Amniotic stem cell (primary cell): Measurements from ENCODE around the gene IL7R.
"Not testable (repeated sequence)": the region's sequence is repeated elsewhere in the genome, so short reads cannot be mapped to it uniquely, and the experiment has no call there.

Source experiments
- DNase-seq: peaks from one replicate; lab custom pipeline; 2025; lab: John Stamatoyannopoulos, UW

IL7R gene

GRCh38 chr5:35838370-35839042 is 18.2 kb upstream of the IL7R start:
- DNase-seq, result no peak

GRCh38 chr5:35842856-35843255 is 13.8 kb upstream of the IL7R start:
- DNase-seq, result no peak

GRCh38 chr5:35845508-35845907 is 11.2 kb upstream of the IL7R start:
- DNase-seq, result not testable (repeated sequence)

- DNase-seq, result no peak
Observed at GRCh38 chr5:35847491-35847890, 9.2 kb upstream of the IL7R start.

GRCh38 chr5:35847961-35848360 is 8.7 kb upstream of the IL7R start:
- no peak for DNase-seq

- no peak for DNase-seq
Observed at GRCh38 chr5:35849860-35850259, 6.8 kb upstream of the IL7R start.

- DNase-seq, result no peak
Observed at GRCh38 chr5:35850967-35851680, 5.6 kb upstream of the IL7R start.

GRCh38 chr5:35852084-35852734 is 4.5 kb upstream of the IL7R start:
- DNase-seq, result no peak

GRCh38 chr5:35852773-35853172 is 3.9 kb upstream of the IL7R start:
- DNase-seq, result no peak

GRCh38 chr5:35853631-35854030 is 3.1 kb upstream of the IL7R start:
- DNase-seq, result no peak

- DNase-seq, result no peak
Observed at GRCh38 chr5:35854248-35854647, 2.4 kb upstream of the IL7R start.

- no peak for DNase-seq
Observed at GRCh38 chr5:35855187-35855586, 1.5 kb upstream of the IL7R start.

- DNase-seq, result not testable (repeated sequence)
Observed at GRCh38 chr5:35856186-35856764, 416 bp upstream of the IL7R start.

GRCh38 chr5:35857606-35858205 is 1.0 kb downstream of the IL7R start:
- DNase-seq, result peak; percentile 41

- DNase-seq, result no peak
Observed at GRCh38 chr5:35859101-35859661, 2.5 kb downstream of the IL7R start.

- no peak for DNase-seq
Observed at GRCh38 chr5:35860686-35861085, 4.0 kb downstream of the IL7R start.

- peak; percentile 31 for DNase-seq
Observed at GRCh38 chr5:35861718-35862117, 5.0 kb downstream of the IL7R start.

GRCh38 chr5:35862126-35862525 is 5.4 kb downstream of the IL7R start:
- no peak for DNase-seq

GRCh38 chr5:35863159-35863558 is 6.5 kb downstream of the IL7R start:
- no peak for DNase-seq

- no peak for DNase-seq
Observed at GRCh38 chr5:35867998-35868397, 11.3 kb downstream of the IL7R start.

GRCh38 chr5:35869685-35870277 is 13.1 kb downstream of the IL7R start:
- DNase-seq, result no peak

GRCh38 chr5:35870605-35871004 is 13.9 kb downstream of the IL7R start:
- DNase-seq, result no peak
